PC-9 (cell line): ENCODE results near the gene RCSD1. TPM values are rescaled to one million over a fixed set of nuclear protein-coding genes. Genes with fewer than 3 reads are reported as not detected.
"Not testable (repeated sequence)": the region's sequence is repeated elsewhere in the genome, so short reads cannot be mapped to it uniquely, and the experiment has no call there.

Source experiments
- BruUV-seq: library from RNA; stranded (reverse); fragments of 400-500 nt; replicated peaks from 2 replicates; lab custom pipeline; 2021; lab: Mats Ljungman, UMichigan
- CTCF ChIA-PET: fragments of 300-600 bp; sonication (Branson Sonifier 250); formaldehyde crosslinking; loops from one replicate; lab custom pipeline; 2022; ENCODE audit warnings: antibody characterized with exemption; lab: Charles Lee
- POLR2A ChIA-PET: fragments of 300-600 bp; sonication (Branson Sonifier 250); formaldehyde crosslinking; loops from one replicate; lab custom pipeline; 2022; ENCODE audit warnings: antibody characterized with exemption; ENCODE audit not compliant: unreplicated experiment; lab: Charles Lee
- DNase-seq, 2 experiments: peaks; one replicate each; pipeline versions ENCODE4 v3.0.0 to v3.0.0-alpha.2; 2015 to 2022; ENCODE audit warnings: mixed read lengths in 1 of 2
- H2AFZ ChIP-seq: fragments of 200-600 bp; sonication (generic); 2 replicates; pipeline ENCODE4 v1.8.1; 2017; ENCODE audit warnings: antibody characterized with exemption
- H3F3A ChIP-seq: fragments of 200-600 bp; sonication (generic); 2 replicates; pipeline ENCODE4 v1.8.1; 2017; ENCODE audit warnings: antibody characterized with exemption, mild to moderate bottlenecking, low read depth; ENCODE audit not compliant: insufficient read depth
- H3K27ac ChIP-seq: fragments of 200-600 bp; sonication (generic); 2 replicates; pipeline ENCODE4 v1.6.1; 2016; ENCODE audit warnings: mixed run types
- H3K27me3 ChIP-seq: fragments of 200-600 bp; sonication (generic); 2 replicates; pipeline ENCODE4 v1.6.1; 2016; ENCODE audit warnings: low read depth, mixed run types; ENCODE audit not compliant: insufficient read depth
- H3K36me3 ChIP-seq: fragments of 200-600 bp; sonication (generic); 2 replicates; pipeline ENCODE4 v1.6.1; 2016; ENCODE audit warnings: low read depth, mixed run types
- H3K4me1 ChIP-seq: fragments of 200-600 bp; sonication (generic); replicated peaks from 2 replicates; pipeline ENCODE4 v1.6.1; 2016; ENCODE audit warnings: mixed run types; ENCODE audit not compliant: insufficient read depth
- H3K4me2 ChIP-seq: fragments of 200-600 bp; sonication (generic); 2 replicates; pipeline ENCODE4 v1.6.1; 2017; ENCODE audit warnings: mixed run types
- H3K4me3 ChIP-seq: fragments of 200-600 bp; sonication (generic); 2 replicates; pipeline ENCODE4 v1.6.1; 2016; ENCODE audit warnings: mixed run types
- H3K79me2 ChIP-seq: fragments of 200-600 bp; sonication (generic); 2 replicates; pipeline ENCODE4 v1.6.1; 2017; ENCODE audit warnings: low read depth, mixed run types
- H3K9me2 ChIP-seq: fragments of 200-600 bp; sonication (generic); 2 replicates; pipeline ENCODE4 v1.8.1; 2017; ENCODE audit warnings: mild to moderate bottlenecking; ENCODE audit not compliant: insufficient read depth
- H3K9me3 ChIP-seq: fragments of 200-600 bp; sonication (generic); 2 replicates; pipeline ENCODE4 v1.8.1; 2016; ENCODE audit warnings: low read depth; ENCODE audit not compliant: insufficient read depth
- H4K20me1 ChIP-seq: fragments of 200-600 bp; sonication (generic); 2 replicates; pipeline ENCODE4 v1.8.1; 2017; ENCODE audit not compliant: insufficient read depth
- EZH2 ChIP-seq: fragments of 200-600 bp; sonication (generic); IDR thresholded peaks from 2 replicates; pipeline ENCODE4 v1.8.0; 2017; ENCODE audit warnings: antibody characterized with exemption, low read depth
- intact Hi-C: fragments of 100-400 bp; cut with micrococcal nuclease; formaldehyde crosslinking; loops from one replicate; pipeline ENCODE4 v1.10.0; 2022; ENCODE audit not compliant: unreplicated experiment
- total RNA-seq: library from RNA; stranded (reverse); gene quantifications from 2 replicates; pipeline ENCODE4 v1.2.3, GENCODE V29; 2021
- TF ChIP-seq, protein P1 (sequence below): fragments of 200-600 bp; sonication (generic); conservative IDR thresholded peaks from 2 replicates; pipeline ENCODE4 v1.6.1; 2017; ENCODE audit warnings: mixed run types, antibody characterized with exemption, mild to moderate bottlenecking, moderate library complexity

Gene RCSD1
- total RNA-seq, 1 experiment from 2014 or later, result not detected

DNA sequence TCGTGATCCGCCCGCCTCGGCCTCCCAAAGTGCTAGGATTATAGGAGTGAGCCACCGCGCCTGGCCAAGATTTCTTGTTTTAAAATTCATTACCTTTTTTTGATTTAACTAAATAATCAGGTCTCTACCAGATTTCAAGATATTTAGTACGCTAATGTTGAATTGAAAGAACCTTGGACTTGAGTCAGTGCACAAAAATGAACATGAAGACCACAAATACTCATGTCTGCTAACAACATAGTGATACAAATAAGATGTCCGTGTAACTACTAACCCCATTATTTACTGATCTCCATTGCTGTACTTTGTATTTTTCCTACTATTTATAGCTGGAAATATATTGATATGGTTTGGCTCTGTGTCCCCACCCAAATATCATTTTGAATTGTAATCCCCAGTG lies 108.1 kb downstream of the RCSD1 start:
- H3K79me2 ChIP-seq, result peaks cover 87% of the 10 kb centered on the region

DNA sequence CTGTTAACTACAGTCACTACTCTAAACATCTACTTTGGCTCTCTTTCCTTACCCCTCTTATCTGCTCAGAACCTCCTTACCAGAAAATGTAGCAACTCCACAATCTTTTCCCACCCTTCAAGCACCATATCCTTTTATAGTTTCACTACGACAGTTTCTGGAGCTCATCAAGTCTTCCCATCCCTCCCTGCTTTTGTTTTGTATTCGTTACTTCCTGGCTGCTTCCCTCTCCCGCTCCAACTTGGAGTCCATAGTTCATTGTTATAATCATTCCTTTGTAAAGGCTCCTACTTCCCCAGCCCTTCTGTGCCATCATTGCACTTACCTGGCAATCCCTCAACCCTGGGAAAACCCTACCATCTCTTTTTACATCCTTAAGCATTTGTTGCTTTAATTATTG lies 109.7 kb downstream of the RCSD1 start:
- no peak overlapping the region for H3K27ac ChIP-seq
- H3K4me2 ChIP-seq, result no peak overlapping the region
- no peaks in the 10 kb centered on the region for H3K27me3 ChIP-seq
- H3F3A ChIP-seq, result 0 out of 2 replicates have a peak, but pooled peaks cover 3% of the 10 kb centered on the region
- H3K4me3 ChIP-seq, result no peak overlapping the region
- no peaks in the 10 kb centered on the region for H3K9me3 ChIP-seq
- no TSS peak for BruUV-seq
- intact Hi-C loops, result no loop called here
- no peak for DNase-seq
- POLR2A ChIA-PET, result interaction anchor here (0.7 kb wide), 1 partner anchor 57 kb away, joined by 3 read pairs; no protein-coding TSS in a partner anchor
- H2AFZ ChIP-seq, result no peak overlapping the region
- CTCF ChIA-PET, result interaction anchor here (0.7 kb wide), 2 partner anchors 18 to 471 kb away, joined by 4 read pairs; partner anchors contain the start of gene MPZL1
- TF ChIP-seq, protein P1, sequence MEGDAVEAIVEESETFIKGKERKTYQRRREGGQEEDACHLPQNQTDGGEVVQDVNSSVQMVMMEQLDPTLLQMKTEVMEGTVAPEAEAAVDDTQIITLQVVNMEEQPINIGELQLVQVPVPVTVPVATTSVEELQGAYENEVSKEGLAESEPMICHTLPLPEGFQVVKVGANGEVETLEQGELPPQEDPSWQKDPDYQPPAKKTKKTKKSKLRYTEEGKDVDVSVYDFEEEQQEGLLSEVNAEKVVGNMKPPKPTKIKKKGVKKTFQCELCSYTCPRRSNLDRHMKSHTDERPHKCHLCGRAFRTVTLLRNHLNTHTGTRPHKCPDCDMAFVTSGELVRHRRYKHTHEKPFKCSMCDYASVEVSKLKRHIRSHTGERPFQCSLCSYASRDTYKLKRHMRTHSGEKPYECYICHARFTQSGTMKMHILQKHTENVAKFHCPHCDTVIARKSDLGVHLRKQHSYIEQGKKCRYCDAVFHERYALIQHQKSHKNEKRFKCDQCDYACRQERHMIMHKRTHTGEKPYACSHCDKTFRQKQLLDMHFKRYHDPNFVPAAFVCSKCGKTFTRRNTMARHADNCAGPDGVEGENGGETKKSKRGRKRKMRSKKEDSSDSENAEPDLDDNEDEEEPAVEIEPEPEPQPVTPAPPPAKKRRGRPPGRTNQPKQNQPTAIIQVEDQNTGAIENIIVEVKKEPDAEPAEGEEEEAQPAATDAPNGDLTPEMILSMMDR, result no peak
- TF ChIP-seq EZH2, result no peak
- no peaks in the 10 kb centered on the region for H3K4me1 ChIP-seq
- H3K36me3 ChIP-seq, result peaks cover 5% of the 10 kb centered on the region
- H4K20me1 ChIP-seq, result no peaks in the 10 kb centered on the region
- H3K79me2 ChIP-seq, result peaks cover 83% of the 10 kb centered on the region
- no peaks in the 10 kb centered on the region for H3K9me2 ChIP-seq

More for the DNA sequence above, 108.1 kb downstream of the RCSD1 start:
- Histone ChIP-seq H3F3A (0 out of 2 replicates have a peak, but pooled peaks cover 3% of the 10 kb centered on the region), H3K4me1 (no peaks in the 10 kb centered on the region), H2AFZ (no peak overlapping the region), H3K9me3 (no peaks in the 10 kb centered on the region), H3K9me2 (no peaks in the 10 kb centered on the region), H3K4me2 (no peak overlapping the region), H3K27me3 (no peaks in the 10 kb centered on the region), H3K36me3 (peaks cover 7% of the 10 kb centered on the region), H3K4me3 (no peak overlapping the region), H3K27ac (no peak overlapping the region), H4K20me1 (no peaks in the 10 kb centered on the region)
- ChIA-PET POLR2A (interaction anchor here (0.7 kb wide), 1 partner anchor 159 kb away, joined by 7 read pairs; no protein-coding TSS in a partner anchor), CTCF (no interaction called here)
- no peak for DNase-seq
- intact Hi-C loops, result no loop called here
- BruUV-seq, result no TSS peak
- no peak for TF ChIP-seq EZH2
- TF ChIP-seq, protein P1, result no peak

DNA sequence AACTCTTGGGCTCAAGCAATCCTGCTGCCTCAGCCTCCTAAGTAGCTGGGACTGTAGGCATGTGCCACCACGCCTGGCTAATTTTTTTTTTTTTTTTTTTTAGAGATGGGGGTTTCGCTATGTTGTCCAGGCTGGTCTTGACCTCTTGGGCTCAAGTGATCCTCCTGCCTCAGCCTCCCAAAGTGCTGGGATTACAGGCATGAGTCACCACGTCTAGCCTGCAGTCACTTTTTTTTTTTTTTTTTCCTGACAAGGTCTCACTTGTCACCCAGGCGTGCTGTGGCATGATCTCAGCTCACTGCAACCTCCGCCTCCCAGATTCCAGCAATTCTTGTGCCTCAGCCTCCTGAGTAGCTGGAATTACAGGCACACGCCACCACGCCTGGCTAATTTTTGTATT lies 111.1 kb downstream of the RCSD1 start:
- H3K27me3 ChIP-seq, H3K9me3 ChIP-seq, H4K20me1 ChIP-seq, intact Hi-C loops, H2AFZ ChIP-seq, H3K4me2 ChIP-seq, POLR2A ChIA-PET, H3F3A ChIP-seq, DNase-seq, H3K9me2 ChIP-seq, H3K4me3 ChIP-seq, BruUV-seq, H3K27ac ChIP-seq, CTCF ChIA-PET, H3K36me3 ChIP-seq, H3K4me1 ChIP-seq: not testable (repeated sequence)
- peaks cover 85% of the 10 kb centered on the region for H3K79me2 ChIP-seq

DNA sequence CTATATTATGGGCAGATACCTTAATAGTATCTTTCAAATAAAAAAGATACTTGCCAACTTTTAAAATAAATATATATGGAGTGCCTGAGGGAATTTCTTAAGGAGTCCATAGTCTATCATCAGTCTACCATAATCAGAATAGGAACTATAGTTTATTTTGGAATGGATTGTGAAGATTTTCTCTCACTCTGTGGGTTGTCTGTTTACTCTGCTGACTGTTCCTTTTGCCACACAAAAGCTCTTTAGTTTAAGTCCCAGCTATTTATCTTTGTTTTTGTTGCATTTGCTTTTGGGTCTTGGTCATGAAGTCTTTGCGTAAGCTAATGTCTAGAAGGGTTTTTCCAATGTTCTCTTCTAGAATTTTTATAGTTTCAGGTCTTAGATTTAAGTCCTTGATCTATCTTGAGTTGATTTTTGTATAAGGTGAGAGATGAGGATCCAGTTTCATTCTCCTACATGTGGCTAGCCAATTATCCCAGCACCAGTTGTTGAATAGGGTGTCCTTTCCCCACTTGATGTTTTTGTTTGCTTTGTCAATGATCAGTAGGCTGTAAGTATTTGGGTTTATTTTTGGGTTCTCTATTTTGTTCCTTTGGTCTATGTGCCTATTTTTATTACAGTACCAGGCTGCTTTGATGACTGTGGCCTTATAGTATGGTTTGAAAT lies 112.5 kb downstream of the RCSD1 start:
- POLR2A ChIA-PET, result interaction anchor here (0.6 kb wide), 1 partner anchor 55 kb away, joined by 3 read pairs; no protein-coding TSS in a partner anchor
- H4K20me1 ChIP-seq, BruUV-seq, H3K27ac ChIP-seq, H3K36me3 ChIP-seq, CTCF ChIA-PET, H3K4me2 ChIP-seq, H3K4me3 ChIP-seq, intact Hi-C loops, DNase-seq, H2AFZ ChIP-seq, H3K4me1 ChIP-seq, H3K27me3 ChIP-seq, H3K9me3 ChIP-seq, H3K9me2 ChIP-seq, H3F3A ChIP-seq: not testable (repeated sequence)
- H3K79me2 ChIP-seq, result peaks cover 85% of the 10 kb centered on the region
